HG02610 (cell line): ENCODE measurements around the gene KCNT2.
"Not testable (repeated sequence)": the region's sequence is repeated elsewhere in the genome, so short reads cannot be mapped to it uniquely, and the experiment has no call there.

Experiments
- ATAC-seq: cut with Tn5 transposase; IDR thresholded peaks from one replicate; pipeline ENCODE4 v1.9.1; 2021; ENCODE audit warnings: mild to moderate bottlenecking, moderate library complexity; ENCODE audit not compliant: unreplicated experiment

KCNT2 gene

DNA sequence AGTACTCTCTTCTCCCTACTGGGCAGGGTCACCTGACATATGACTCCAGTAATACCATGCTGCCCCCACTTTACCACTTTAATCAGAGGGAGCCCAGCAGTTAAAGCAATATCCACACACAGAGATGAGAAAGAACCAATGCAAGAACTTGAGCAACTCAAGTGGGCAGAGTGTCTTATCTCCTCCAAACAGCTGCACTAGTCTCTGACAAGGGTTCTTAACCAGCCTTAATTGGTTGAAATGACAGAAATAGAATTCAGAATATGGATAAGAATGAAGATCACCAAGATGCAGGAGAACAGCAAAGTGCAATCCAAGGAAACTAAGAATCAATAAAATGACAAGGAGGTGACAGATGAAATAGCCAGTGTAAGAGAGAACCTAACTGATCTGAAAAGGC is 91.0 kb downstream of the KCNT2 start:
- no peak for ATAC-seq

- no peak for ATAC-seq
Measured at GRCh38 chr1:196516373-196516772, 91.9 kb downstream of the KCNT2 start.

DNA sequence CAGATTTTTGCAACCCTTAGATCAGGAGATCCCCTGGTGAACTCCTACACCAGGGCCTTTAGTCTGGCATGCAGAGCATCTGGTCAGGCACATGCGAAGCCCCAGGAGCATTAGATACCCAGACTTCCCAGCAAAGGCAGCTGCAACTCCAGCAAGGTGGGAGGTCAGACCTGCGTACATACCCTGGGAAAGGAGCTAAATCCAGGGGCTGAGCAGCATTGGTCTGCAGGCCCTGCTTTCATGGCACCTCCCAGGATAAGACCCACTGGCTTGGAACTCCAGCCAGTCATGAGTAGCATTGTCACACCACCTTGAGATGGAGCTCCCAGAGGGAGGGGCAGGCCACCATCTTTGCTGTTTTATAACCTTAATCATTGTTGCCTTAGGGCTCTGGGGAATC is 92.3 kb downstream of the KCNT2 start:
- ATAC-seq: no peak

DNA sequence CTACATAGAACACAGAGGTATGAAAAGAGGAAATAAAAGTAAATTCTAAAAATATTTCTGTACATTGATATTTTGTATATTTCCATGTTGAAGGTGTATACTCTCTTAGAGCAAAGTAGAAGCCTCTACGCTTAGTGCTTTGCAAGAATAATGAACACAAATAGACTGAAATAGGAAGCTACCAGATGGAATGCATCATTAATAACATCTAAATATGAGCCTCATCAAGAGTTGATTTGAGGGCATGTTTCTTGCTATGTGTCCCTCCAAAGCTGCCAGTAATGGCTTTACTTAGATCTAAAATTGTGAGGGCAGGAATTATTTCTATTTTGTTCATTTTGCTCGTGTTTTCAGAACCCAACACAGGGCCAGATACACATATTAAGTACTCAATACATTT is 94.4 kb downstream of the KCNT2 start:
- no peak for ATAC-seq

DNA sequence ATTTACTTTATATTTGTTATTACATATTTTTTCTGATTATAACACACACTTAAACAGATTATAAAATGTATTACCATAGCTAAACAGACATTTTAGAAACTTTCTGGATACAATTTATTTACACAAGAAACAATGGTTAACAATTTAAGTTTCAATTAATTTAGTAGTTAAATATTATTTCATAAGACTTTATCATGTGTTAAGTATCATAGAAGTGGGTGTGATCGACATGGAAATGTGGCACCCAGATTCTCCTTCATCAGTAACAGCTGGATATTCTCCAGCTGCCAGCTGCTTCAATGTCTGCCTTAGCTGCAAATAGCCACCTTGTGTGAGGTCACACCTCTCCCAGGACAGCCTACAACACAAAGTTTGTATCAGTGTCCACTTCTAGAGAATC is 97.8 kb downstream of the KCNT2 start:
- ATAC-seq: no peak

- ATAC-seq: not testable (repeated sequence)
Measured at GRCh38 chr1:196504224-196504623, 104.0 kb downstream of the KCNT2 start.

DNA sequence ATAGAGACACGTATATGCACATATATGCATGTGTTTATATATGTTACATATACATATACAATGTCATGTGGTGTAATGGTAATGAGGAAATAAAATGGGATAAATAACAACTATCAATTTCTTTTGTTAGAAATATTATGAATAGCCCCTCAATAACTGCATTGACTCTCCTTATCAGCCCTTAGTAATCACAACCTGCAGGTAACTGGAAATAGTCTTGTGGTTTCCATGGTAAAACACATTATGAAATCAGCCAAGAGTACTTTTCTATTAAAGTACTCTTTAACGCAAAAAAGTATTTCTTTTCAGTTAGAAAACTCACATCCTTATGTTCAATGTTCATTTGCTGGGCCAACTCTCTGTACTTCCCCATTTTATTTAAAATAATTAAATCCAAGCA is 105.8 kb downstream of the KCNT2 start:
- no peak for ATAC-seq

GRCh38 chr1:196501760-196502428 is 106.3 kb downstream of the KCNT2 start:
- no peak for ATAC-seq

GRCh38 chr1:196497817-196498216 is 110.4 kb downstream of the KCNT2 start:
- ATAC-seq: no peak

DNA sequence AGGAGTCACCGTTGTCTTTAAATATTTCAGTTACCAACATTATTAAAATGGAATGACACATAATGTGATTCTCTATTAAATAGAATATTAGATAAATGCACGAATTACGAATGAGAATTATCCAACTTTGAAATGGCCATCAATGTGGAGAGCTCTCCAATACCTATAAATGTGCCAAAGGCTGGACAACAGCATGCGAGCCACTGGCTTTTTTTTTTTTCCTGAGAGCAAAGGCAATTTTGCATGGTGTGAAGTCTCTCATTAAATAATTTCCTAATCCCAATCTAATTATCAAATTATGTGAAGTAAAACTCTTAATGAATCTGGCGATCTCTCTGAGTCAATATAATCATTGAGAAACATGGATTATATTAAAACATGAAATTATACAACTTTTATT is 113.5 kb downstream of the KCNT2 start:
- ATAC-seq: no peak

DNA sequence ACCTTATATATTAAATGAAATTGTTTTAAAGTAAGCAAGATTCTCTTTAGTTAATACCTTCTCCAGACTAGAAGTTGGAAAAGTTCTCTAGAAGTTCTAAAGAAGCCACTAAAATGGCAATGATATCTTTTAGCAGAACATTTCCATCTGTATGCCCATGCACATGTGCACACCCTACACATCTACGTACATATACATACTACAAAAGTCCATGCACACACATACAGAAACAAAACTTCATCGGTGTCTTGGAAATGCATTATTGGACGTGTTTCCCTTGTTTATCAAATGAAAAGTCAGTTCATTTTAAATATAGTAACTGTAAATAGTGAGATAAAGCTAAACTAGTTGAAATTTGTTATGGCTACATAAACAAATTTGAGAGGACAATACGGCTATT is 114.4 kb downstream of the KCNT2 start:
- no peak for ATAC-seq

DNA sequence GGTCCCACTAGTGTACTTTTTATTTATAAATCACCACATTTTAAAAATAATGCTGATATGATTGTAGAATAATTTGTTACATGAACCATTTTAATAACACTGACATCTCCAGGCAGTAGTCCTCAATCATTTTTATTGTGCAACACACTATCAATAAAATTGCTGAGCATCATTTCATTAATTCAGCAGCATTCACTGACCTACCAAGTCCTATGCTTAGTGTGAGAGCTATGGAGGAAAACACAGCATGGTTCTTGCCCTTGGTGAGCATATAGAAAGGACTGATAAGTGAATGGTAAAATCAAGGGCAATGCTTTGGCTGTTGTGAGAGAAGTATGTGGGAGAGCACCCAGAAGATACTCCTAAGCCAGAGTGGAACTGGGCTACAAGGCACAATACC is 119.7 kb downstream of the KCNT2 start:
- ATAC-seq: no peak

GRCh38 chr1:196486346-196486745 is 121.9 kb downstream of the KCNT2 start:
- ATAC-seq: no peak

- no peak for ATAC-seq
Measured at GRCh38 chr1:196481616-196482015, 126.6 kb downstream of the KCNT2 start.

DNA sequence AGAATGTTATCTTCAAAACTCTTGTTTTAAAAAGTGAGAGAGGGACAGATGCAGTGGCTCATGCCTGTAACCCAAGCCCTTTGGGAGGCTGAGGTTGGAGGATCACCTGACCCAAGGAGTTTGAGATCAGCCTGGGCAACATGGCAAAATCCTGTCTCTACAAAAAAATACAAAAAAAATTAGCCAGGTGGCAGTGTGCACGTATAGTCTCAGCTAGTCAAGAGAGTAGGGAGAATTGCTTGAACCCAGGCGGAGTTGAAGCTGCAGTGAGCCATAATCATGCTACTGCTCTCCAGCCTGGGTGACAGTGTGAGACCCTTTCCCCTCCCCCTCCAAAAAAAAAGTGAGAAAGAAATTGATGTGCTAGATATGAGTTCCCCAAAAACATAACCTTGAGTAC is 131.0 kb downstream of the KCNT2 start:
- no peak for ATAC-seq

GRCh38 chr1:196467230-196467925 is 140.9 kb downstream of the KCNT2 start:
- no peak for ATAC-seq

GRCh38 chr1:196466654-196467053 is 141.6 kb downstream of the KCNT2 start:
- ATAC-seq: no peak

DNA sequence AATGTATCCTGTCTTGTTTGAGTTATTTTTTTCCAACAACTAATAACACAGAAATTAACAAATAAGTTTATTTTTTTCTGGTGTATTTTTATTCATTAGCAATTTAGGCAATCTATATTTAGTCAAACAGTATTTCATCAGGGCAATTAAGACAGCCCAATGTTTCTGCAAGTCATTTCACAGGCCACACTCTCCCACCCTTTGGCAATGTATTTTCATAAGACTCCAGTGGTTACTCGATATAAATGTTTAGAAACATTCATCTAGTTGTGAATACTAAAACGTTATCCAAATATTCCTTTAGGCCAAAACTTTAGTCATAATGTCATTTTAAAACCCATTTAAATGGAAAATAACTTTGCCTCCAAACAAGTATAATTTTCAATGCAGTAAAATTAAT is 142.1 kb downstream of the KCNT2 start:
- ATAC-seq: no peak

- no peak for ATAC-seq
Measured at GRCh38 chr1:196464480-196464941, 143.7 kb downstream of the KCNT2 start.

DNA sequence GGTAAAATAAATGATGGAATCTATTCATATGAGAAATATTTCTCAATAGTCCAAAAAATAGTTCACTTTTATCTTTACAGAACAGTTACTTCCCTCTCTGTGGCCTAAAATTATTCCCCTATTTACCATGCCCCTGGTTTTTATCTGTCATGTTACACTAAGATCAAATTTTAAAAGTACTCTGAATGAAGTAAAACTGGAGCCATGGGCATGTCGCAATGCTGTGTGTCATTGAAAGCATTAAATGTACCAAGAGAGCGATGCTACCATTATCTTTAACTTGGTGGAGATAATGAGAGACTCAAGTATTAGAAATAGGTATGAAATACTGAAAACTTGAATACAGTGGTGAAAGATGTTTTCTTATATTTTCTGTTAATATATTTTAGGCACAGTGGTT is 146.2 kb downstream of the KCNT2 start:
- ATAC-seq: no peak

- ATAC-seq: no peak
Measured at GRCh38 chr1:196461521-196461920, 146.7 kb downstream of the KCNT2 start.

DNA sequence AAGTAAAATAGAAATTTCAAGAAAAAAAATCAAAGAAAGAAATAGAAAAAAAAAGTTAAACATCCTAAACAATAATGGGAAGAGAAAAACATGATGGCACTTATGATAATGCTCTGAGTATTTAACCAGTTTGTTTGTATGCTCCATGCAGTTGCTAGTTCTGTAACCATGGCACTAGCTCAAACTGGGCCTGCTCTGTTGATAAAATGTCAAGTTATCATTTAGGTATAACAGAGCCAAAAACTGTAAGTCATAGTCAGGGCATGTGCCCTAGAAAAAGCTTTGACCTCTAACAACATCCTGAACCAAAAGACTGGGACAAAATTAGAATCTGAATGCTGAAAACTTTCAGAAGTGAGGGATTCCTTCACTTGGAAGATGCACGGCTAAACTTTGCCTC is 148.9 kb downstream of the KCNT2 start:
- ATAC-seq: no peak

GRCh38 chr1:196454792-196455191 is 153.4 kb downstream of the KCNT2 start:
- ATAC-seq: no peak
